Bronchial epithelial cell (primary cell): ENCODE data around the gene ANKRD31. TPM values are rescaled to one million over a fixed set of nuclear protein-coding genes. Genes with fewer than 3 reads are reported as not detected.
A peak's percentile ranks its signal among the peaks of the same experiment; 100 is the strongest.

Experiments used
- DNase-seq: peaks from one replicate; pipeline ENCODE4 v3.0.0-alpha.2; 2010; ENCODE audit warnings: low read depth
- FAIRE-seq: peaks from 2 replicates; lab custom pipeline; 2011; peaks lifted over from hg19 to GRCh38; lab: Jason Lieb, UNC
- H3K27me3 ChIP-seq: 2 replicates; pipeline ENCODE4 v1.5.1; 2011; ENCODE audit warnings: low read length; ENCODE audit not compliant: control insufficient read depth, insufficient read depth
- H3K36me3 ChIP-seq: 2 replicates; pipeline ENCODE4 v1.5.1; 2011; ENCODE audit warnings: low read length; ENCODE audit not compliant: control insufficient read depth, insufficient read depth
- H3K4me3 ChIP-seq: 2 replicates; pipeline ENCODE4 v1.5.1; 2011; ENCODE audit warnings: mild to moderate bottlenecking, low read depth, low read length, control low read depth
- CTCF ChIP-seq: IDR thresholded peaks from 2 replicates; pipeline ENCODE4 v1.5.1; 2011; ENCODE audit warnings: mild to moderate bottlenecking, moderate library complexity, low read length, control low read depth, inconsistent platforms; ENCODE audit not compliant: insufficient read depth, severe bottlenecking
- total RNA-seq: library from RNA; depleted of rRNA; stranded (reverse); fragments of >200 nt; gene quantifications from 2 replicates; pipeline ENCODE4 v1.2.1, GENCODE V29; 2014

Gene ANKRD31
- total RNA-seq, 1 donor from 2014 or later = 0.26 TPM

GRCh38 chr5:75055727-75056144 is 180.9 kb downstream of the ANKRD31 start:
- no peak for DNase-seq
- Histone ChIP-seq H3K36me3 (no peaks in the 10 kb centered on the region), H3K27me3 (no peaks in the 10 kb centered on the region), H3K4me3 (no peak overlapping the region)
- no peak for TF ChIP-seq CTCF
- no peak for FAIRE-seq

DNA sequence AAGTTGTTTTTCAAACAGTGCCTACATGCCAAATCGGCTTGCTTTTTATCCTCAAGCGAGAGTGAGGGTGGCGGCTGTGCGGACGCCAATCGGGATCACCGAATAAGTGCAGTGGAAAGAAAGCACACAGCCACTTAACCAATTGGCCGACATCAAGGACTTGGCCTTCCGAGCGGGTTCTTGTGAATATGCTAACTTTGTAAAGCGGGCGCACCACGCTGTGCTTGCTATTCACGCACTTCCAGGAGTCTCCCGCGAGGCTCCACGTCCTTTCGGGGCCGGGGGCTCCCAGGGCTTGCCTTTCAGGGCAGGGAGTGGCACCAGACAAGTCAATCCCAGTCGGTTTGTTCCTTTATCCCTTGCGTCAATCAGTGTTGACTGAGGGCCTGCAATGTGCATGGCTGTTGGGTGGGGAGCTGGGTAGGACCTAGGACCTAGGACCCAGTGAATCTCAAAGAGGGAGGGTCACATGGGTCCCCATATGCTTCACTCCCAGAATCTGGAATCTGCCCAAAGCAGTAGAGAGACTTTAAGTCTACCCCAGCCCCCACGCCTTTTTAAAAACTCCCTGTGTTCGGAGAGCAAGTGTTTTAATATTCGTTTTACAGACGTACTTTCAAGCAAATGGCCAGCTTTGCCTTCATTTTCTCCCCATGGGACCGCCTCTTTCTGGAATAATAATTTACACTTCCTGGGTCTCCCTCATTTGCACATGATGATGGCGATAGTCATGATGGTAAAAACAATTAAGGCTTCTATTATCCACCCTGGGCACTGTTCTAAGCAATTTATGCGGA is 182.3 kb downstream of the ANKRD31 start:
- TF ChIP-seq CTCF = no peak
- no peak for FAIRE-seq
- H3K27me3 ChIP-seq = no peaks in the 10 kb centered on the region
- peak; percentile 37 for DNase-seq
- peak overlapping the region; percentile 74 for H3K4me3 ChIP-seq
- H3K36me3 ChIP-seq = no peaks in the 10 kb centered on the region

GRCh38 chr5:75053304-75054133 is 183.2 kb downstream of the ANKRD31 start:
- Histone ChIP-seq H3K27me3 (no peaks in the 10 kb centered on the region), H3K36me3 (peaks cover under 1% of the 10 kb centered on the region), H3K4me3 (peak overlapping the region; percentile 74)
- peak; percentile 87 for DNase-seq
- no peak for FAIRE-seq
- TF ChIP-seq CTCF = peak; percentile 32

GRCh38 chr5:75053054-75053303 is 183.7 kb downstream of the ANKRD31 start:
- FAIRE-seq (no peak), DNase-seq (no peak)
- no peak for TF ChIP-seq CTCF

GRCh38 chr5:75052192-75053053 is 184.3 kb downstream of the ANKRD31 start, which contains the start of gene GCNT4:
Gene GCNT4, minus strand, starts transcription at chr5:75052558. Its CDS starts 22,521 bp downstream, at chr5:75030037.
- Histone ChIP-seq H3K36me3 (peaks cover 1% of the 10 kb centered on the region), H3K27me3 (no peaks in the 10 kb centered on the region), H3K4me3 (peak within 1 kb of the TSS; percentile 74)
- DNase-seq (no peak), FAIRE-seq (no peak)
- no peak for TF ChIP-seq CTCF

More at GRCh38 chr5:75053054-75053303, 183.7 kb downstream of the ANKRD31 start:
- Histone ChIP-seq H3K27me3 (no peaks in the 10 kb centered on the region), H3K36me3 (peaks cover 1% of the 10 kb centered on the region), H3K4me3 (peak overlapping the region; percentile 74)
